CD4-positive, alpha-beta T cell (primary cell): ENCODE data around the gene GPR183. TPM values are rescaled to one million over a fixed set of nuclear protein-coding genes. Genes with fewer than 3 reads are reported as not detected.
A peak's percentile ranks its signal among the peaks of the same experiment; 100 is the strongest.

ENCODE experiments used
- ATAC-seq: fragments of 200-7000 bp; cut with Tn5 transposase; one replicate; pipeline ENCODE4 v1.10.0; 2022; ENCODE audit warnings: mild to moderate bottlenecking; ENCODE audit not compliant: poor library complexity
- CTCF ChIA-PET: fragments of 350-600 bp; sonication (Branson Sonifier 250); formaldehyde crosslinking; loops from one replicate; lab custom pipeline; 2021; ENCODE audit warnings: antibody characterized with exemption, inconsistent platforms; lab: Charles Lee
- POLR2A ChIA-PET: fragments of 350-600 bp; sonication (Branson Sonifier 250); formaldehyde crosslinking; loops from one replicate; lab custom pipeline; 2021; ENCODE audit warnings: antibody characterized with exemption, inconsistent platforms; lab: Charles Lee
- DNase-seq, 14 experiments: peaks; one replicate each; pipeline ENCODE4 v3.0.0-alpha.2; 2013 to 2020; ENCODE audit warnings: mixed read lengths in 2 of 14
- H3K27ac ChIP-seq, 2 donors: one replicate each; pipeline versions ENCODE4 v1.5.1 to v1.7.0; 2013; ENCODE audit warnings: low read length in 2 of 2, low read depth in 1 of 2, mild to moderate bottlenecking in 1 of 2
- H3K27me3 ChIP-seq, 2 experiments: 1 replicate in 1 of 2; 2 replicates in 1 of 2; pipeline versions ENCODE4 v1.6.1 to v1.7.0; 2013; ENCODE audit warnings: low read length in 2 of 2, control low read depth in 1 of 2, mild to moderate bottlenecking in 1 of 2, moderate library complexity in 1 of 2; ENCODE audit not compliant: insufficient read depth in 2 of 2, control insufficient read depth in 1 of 2
- H3K36me3 ChIP-seq: one replicate; pipeline ENCODE4 v1.6.1; 2013; ENCODE audit warnings: low read length, control low read depth; ENCODE audit not compliant: insufficient read depth
- H3K4me1 ChIP-seq: one replicate; pipeline ENCODE4 v1.6.1; 2013; ENCODE audit warnings: low read length, control low read depth; ENCODE audit not compliant: insufficient read depth
- H3K4me3 ChIP-seq: one replicate; pipeline ENCODE4 v1.5.1; 2013; ENCODE audit warnings: mild to moderate bottlenecking, low read length, moderate library complexity
- H3K9me3 ChIP-seq, 2 experiments: 1 replicate in 1 of 2; 2 replicates in 1 of 2; pipeline versions ENCODE4 v1.6.1 to v1.7.0; 2013; ENCODE audit warnings: low read length in 2 of 2, mild to moderate bottlenecking in 2 of 2, control low read depth in 1 of 2, moderate library complexity in 1 of 2; ENCODE audit not compliant: control insufficient read depth in 1 of 2, insufficient read depth in 1 of 2
- H3K27ac Mint-ChIP-seq: one replicate; pipeline ENCODE4 v1.8.0; 2020; ENCODE audit warnings: mixed read lengths
- H3K27me3 Mint-ChIP-seq: one replicate; pipeline ENCODE4 v1.8.0; 2021; ENCODE audit warnings: mixed read lengths
- H3K36me3 Mint-ChIP-seq: one replicate; pipeline ENCODE4 v1.8.0; 2021; ENCODE audit warnings: low read depth, mixed read lengths
- H3K4me1 Mint-ChIP-seq: one replicate; pipeline ENCODE4 v1.8.0; 2021; ENCODE audit warnings: low read depth, mixed read lengths
- H3K4me3 Mint-ChIP-seq: one replicate; pipeline ENCODE4 v1.8.0; 2020; ENCODE audit warnings: mild to moderate bottlenecking, mixed read lengths
- H3K9me3 Mint-ChIP-seq: one replicate; pipeline ENCODE4 v1.8.0; 2020; ENCODE audit warnings: mixed read lengths
- intact Hi-C, 2 experiments: fragments of 100-400 bp; cut with DNase I in 1 of 2; cut with micrococcal nuclease in 1 of 2; formaldehyde crosslinking; loops; one replicate each; pipeline versions ENCODE4 v1.15.1 to v1.9.0; 2023 to 2025; cut with DNase I, micrococcal nuclease
- total RNA-seq, 174 experiments: library from RNA in 2 of 174; stranded (reverse) in 2 of 174; gene quantifications; one replicate each; pipeline ENCODE4 v1.2.3 and lab custom pipeline; 2021 to 2026
- TF ChIP-seq, protein P1 (sequence below): fragments of 200-600 bp; IDR thresholded peaks from one replicate; pipeline ENCODE4 v1.8.0; 2022; ENCODE audit warnings: antibody characterized with exemption, mild to moderate bottlenecking

The GPR183 gene
- total RNA-seq, 2 experiments from 2014 or later, result 330 to 337 TPM

DNA sequence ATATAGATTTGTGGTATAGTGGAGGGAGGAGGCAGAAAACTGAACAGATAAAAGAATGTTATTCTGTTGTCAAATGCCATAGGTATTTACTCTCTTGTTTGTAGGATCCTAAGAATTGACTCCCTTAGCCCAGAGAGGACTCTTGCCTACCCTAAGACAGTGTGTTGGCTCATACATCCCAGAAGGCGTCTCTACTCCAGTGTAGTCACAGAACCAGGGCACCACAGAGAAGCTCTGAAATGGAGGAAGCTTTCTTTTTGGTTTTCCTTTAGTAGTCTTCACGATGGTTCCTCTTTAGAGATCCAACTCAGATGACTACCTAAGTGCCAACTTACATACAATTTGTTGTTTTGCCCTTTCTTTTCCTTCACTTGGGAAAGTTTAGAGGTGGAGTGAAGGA is 14.0 kb downstream of the GPR183 start:
- H3K4me3 ChIP-seq, result no peak overlapping the region
- intact Hi-C loops, result loop anchor here in 1 of 2 experiments (10.0 kb wide), 1 partner anchor 212 kb away; the partner anchor contains the start of gene TM9SF2
- Mint-ChIP-seq H3K4me3 (peak overlapping the region; percentile 16), H3K27me3 (no peaks in the 10 kb centered on the region), H3K27ac (peak overlapping the region; percentile 100), H3K9me3 (no peaks in the 10 kb centered on the region), H3K36me3 (peaks cover 88% of the 10 kb centered on the region), H3K4me1 (peaks cover 97% of the 10 kb centered on the region)
- ChIA-PET CTCF (interaction anchor here (1.1 to 3.1 kb wide), 6 partner anchors 11 to 94 kb away, joined by 3 to 11 read pairs (median 5); no protein-coding TSS in a partner anchor), POLR2A (interaction anchor here (1.1 to 4.1 kb wide), 12 partner anchors 10 to 141 kb away, joined by 3 to 21 read pairs (median 7); partner anchors contain the start of gene GPR183)
- H3K27ac ChIP-seq, result peak overlapping the region; percentile 30 to 42
- TF ChIP-seq, protein P1, sequence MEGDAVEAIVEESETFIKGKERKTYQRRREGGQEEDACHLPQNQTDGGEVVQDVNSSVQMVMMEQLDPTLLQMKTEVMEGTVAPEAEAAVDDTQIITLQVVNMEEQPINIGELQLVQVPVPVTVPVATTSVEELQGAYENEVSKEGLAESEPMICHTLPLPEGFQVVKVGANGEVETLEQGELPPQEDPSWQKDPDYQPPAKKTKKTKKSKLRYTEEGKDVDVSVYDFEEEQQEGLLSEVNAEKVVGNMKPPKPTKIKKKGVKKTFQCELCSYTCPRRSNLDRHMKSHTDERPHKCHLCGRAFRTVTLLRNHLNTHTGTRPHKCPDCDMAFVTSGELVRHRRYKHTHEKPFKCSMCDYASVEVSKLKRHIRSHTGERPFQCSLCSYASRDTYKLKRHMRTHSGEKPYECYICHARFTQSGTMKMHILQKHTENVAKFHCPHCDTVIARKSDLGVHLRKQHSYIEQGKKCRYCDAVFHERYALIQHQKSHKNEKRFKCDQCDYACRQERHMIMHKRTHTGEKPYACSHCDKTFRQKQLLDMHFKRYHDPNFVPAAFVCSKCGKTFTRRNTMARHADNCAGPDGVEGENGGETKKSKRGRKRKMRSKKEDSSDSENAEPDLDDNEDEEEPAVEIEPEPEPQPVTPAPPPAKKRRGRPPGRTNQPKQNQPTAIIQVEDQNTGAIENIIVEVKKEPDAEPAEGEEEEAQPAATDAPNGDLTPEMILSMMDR, result no peak
- H3K9me3 ChIP-seq, result no peaks in the 10 kb centered on the region
- H3K4me1 ChIP-seq, result peaks cover 50% of the 10 kb centered on the region
- DNase-seq (no peak), ATAC-seq (no peak)
- H3K27me3 ChIP-seq, result no peaks in the 10 kb centered on the region
- H3K36me3 ChIP-seq, result peaks cover 51% of the 10 kb centered on the region

DNA sequence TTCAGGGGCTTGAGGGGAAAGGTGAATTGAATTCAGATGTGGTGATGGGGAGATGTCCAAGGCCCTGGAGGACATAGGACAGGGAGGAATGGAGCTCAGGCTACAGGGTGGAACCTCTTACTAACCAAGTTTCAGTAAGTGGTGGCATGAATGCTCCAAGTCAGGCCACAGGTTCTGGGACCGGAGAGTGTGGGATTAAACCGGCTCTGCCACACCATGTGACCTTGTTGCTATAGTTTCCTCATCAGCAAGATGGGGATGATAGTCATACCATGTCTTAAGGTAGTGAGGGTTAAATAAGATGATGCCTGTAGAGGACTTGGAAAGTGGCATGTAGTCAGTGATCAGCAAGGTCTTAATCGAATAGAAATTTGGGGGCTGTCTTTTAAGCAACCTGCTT is 16.3 kb downstream of the GPR183 start:
- DNase-seq, result peak in 3 of 14 experiments; percentile 62 to 71 (median 64)
- POLR2A ChIA-PET, result interaction anchor here (0.9 to 4.1 kb wide), 2 partner anchors 15 to 34 kb away, joined by 5 to 21 read pairs; partner anchors contain the start of gene GPR183

DNA sequence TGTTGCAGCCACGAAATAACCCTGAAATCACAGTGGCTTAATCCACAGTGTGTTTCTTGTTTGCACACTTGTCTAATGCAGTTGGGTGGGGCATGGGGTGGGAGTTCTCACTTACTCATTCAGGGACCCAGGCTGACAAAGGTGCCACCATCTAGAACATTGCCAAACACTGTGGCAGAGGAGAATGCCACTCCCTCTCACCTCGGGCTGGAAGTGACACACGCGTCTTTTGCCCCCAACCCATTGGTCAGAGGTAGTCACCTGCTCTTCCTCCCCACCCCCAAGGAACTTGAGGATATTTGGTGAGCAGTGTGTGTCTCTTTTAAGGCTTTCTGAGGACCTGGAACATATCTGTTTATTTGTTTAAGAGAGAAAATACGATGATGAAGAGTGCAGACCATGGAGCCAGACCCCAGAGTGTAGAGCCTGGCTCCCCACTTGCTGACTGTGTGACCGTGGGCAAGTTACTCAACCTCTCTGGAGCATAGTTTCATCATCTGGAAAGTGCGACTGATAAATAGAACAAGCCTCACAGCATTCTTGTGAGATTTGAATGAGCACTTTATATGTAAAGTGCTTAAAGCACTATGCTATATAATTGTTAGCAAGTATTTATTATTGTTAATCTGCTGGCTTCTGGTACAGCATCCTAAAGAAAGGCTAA is 17.4 kb downstream of the GPR183 start:
- H3K36me3 ChIP-seq, result peaks cover 34% of the 10 kb centered on the region
- peaks cover 75% of the 10 kb centered on the region for H3K36me3 Mint-ChIP-seq
- ATAC-seq, result peak; percentile 57
- TF ChIP-seq, protein P1, result no peak
- CTCF ChIA-PET, result interaction anchor here (0.7 kb wide), 1 partner anchor 100 kb away, joined by 3 read pairs; no protein-coding TSS in a partner anchor
- H3K4me1 ChIP-seq, result peaks cover 71% of the 10 kb centered on the region
- DNase-seq, result peak in 8 of 14 experiments; percentile 25 to 85 (median 52)
- POLR2A ChIA-PET, result no interaction called here
- H3K4me3 Mint-ChIP-seq, result peak overlapping the region; percentile 51
- intact Hi-C loops, result loop anchor here in 1 of 2 experiments (10.0 kb wide), 1 partner anchor 215 kb away; the partner anchor contains the start of gene TM9SF2
- no peaks in the 10 kb centered on the region for H3K27me3 Mint-ChIP-seq
- H3K27ac ChIP-seq, result peak overlapping the region in 1 of 2 donors; percentile 14
- no peaks in the 10 kb centered on the region for H3K9me3 ChIP-seq
- no peaks in the 10 kb centered on the region for H3K27me3 ChIP-seq
- H3K4me3 ChIP-seq, result no peak overlapping the region
- peaks cover 98% of the 10 kb centered on the region for H3K4me1 Mint-ChIP-seq
- H3K9me3 Mint-ChIP-seq, result no peaks in the 10 kb centered on the region
- H3K27ac Mint-ChIP-seq, result peak overlapping the region; percentile 100

More for the DNA sequence above, 16.3 kb downstream of the GPR183 start:
- H3K4me1 Mint-ChIP-seq, result peaks cover 98% of the 10 kb centered on the region
- peak; percentile 46 for ATAC-seq
- Histone ChIP-seq H3K27ac (peak overlapping the region in 1 of 2 donors; percentile 23), H3K4me1 (peaks cover 70% of the 10 kb centered on the region), H3K36me3 (peaks cover 45% of the 10 kb centered on the region), H3K27me3 (no peaks in the 10 kb centered on the region), H3K4me3 (no peak overlapping the region), H3K9me3 (no peaks in the 10 kb centered on the region)
- H3K27ac Mint-ChIP-seq, result peak overlapping the region; percentile 100
- TF ChIP-seq, protein P1, result no peak
- CTCF ChIA-PET, result interaction anchor here (3.1 kb wide), 1 partner anchor 21 kb away, joined by 11 read pairs; no protein-coding TSS in a partner anchor
- peaks cover 84% of the 10 kb centered on the region for H3K36me3 Mint-ChIP-seq
- H3K4me3 Mint-ChIP-seq, result peak overlapping the region; percentile 62
- intact Hi-C loops, result loop anchor here in 1 of 2 experiments (10.0 kb wide), 1 partner anchor 214 kb away; the partner anchor contains the start of gene TM9SF2
- H3K27me3 Mint-ChIP-seq, result no peaks in the 10 kb centered on the region
- H3K9me3 Mint-ChIP-seq, result no peaks in the 10 kb centered on the region
